HL-60 (cell line): Measurements from ENCODE around the gene NUP93.

Experiments used
- CTCF ChIP-seq: IDR thresholded peaks from one replicate; pipeline ENCODE4 v1.5.1; 2011; ENCODE audit warnings: low read length, control low read depth, inconsistent platforms; ENCODE audit not compliant: insufficient read depth
- GABPA ChIP-seq: IDR thresholded peaks from 2 replicates; pipeline ENCODE4 v1.6.1; 2012; ENCODE audit warnings: low read depth
- POLR2AphosphoS5 ChIP-seq: IDR thresholded peaks from 2 replicates; pipeline ENCODE4 v1.6.1; 2012; ENCODE audit warnings: low read depth
- SPI1 ChIP-seq: IDR thresholded peaks from 2 replicates; pipeline ENCODE4 v1.6.1; 2012; ENCODE audit warnings: low read depth, mild to moderate bottlenecking, borderline replicate concordance
- TF ChIP-seq, protein P1 (sequence below): IDR thresholded peaks from 2 replicates; pipeline ENCODE4 v1.6.1; 2012; ENCODE audit warnings: low read depth; ENCODE audit not compliant: insufficient replicate concordance

DNA sequence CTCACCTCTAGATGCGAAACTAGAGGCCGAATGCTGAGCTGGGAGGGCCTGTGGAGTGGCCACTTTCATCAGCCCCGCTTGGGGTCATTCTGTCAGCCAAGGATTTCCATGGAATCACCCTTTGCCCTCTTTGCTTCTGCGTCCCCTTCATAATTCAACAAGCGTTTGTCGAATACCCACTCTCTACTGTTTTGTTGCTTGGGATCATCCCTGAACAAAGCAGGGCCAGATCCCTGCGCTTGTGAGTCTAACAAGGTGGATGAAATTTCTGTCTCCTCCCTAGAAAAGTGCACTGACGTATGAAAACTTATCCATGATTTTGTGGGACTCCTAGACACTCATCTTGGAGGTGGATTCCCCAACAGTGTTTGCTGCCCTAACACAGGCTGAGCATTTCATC lies 131.8 kb downstream of the NUP93 start:
- TF ChIP-seq CTCF (no peak), POLR2AphosphoS5 (no peak), SPI1 (no peak), GABPA (no peak)
- TF ChIP-seq, protein P1, sequence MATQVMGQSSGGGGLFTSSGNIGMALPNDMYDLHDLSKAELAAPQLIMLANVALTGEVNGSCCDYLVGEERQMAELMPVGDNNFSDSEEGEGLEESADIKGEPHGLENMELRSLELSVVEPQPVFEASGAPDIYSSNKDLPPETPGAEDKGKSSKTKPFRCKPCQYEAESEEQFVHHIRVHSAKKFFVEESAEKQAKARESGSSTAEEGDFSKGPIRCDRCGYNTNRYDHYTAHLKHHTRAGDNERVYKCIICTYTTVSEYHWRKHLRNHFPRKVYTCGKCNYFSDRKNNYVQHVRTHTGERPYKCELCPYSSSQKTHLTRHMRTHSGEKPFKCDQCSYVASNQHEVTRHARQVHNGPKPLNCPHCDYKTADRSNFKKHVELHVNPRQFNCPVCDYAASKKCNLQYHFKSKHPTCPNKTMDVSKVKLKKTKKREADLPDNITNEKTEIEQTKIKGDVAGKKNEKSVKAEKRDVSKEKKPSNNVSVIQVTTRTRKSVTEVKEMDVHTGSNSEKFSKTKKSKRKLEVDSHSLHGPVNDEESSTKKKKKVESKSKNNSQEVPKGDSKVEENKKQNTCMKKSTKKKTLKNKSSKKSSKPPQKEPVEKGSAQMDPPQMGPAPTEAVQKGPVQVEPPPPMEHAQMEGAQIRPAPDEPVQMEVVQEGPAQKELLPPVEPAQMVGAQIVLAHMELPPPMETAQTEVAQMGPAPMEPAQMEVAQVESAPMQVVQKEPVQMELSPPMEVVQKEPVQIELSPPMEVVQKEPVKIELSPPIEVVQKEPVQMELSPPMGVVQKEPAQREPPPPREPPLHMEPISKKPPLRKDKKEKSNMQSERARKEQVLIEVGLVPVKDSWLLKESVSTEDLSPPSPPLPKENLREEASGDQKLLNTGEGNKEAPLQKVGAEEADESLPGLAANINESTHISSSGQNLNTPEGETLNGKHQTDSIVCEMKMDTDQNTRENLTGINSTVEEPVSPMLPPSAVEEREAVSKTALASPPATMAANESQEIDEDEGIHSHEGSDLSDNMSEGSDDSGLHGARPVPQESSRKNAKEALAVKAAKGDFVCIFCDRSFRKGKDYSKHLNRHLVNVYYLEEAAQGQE = no peak
